HG03354 (cell line): ENCODE data around the gene EXOSC7.
A peak's percentile ranks its signal among the peaks of the same experiment; 100 is the strongest.
"Not testable (repeated sequence)": the region's sequence is repeated elsewhere in the genome, so short reads cannot be mapped to it uniquely, and the experiment has no call there.

Experiments used
- ATAC-seq: cut with Tn5 transposase; IDR thresholded peaks from one replicate; pipeline ENCODE4 v1.9.1; 2021; ENCODE audit warnings: mild to moderate bottlenecking; ENCODE audit not compliant: unreplicated experiment, poor library complexity, severe bottlenecking

EXOSC7 gene

GRCh38 chr3:44976002-44976815 is at the start of gene EXOSC7, which contains the start of gene ZDHHC3:
Gene EXOSC7 (plus strand): TSS chr3:44976244. CDS start chr3:44976278, 34 bp downstream.
Gene ZDHHC3 (minus strand): TSS chr3:44976174. CDS start chr3:44959436, 16,738 bp downstream.
- peak; percentile 83 for ATAC-seq

GRCh38 chr3:44926921-44927320 is 49.1 kb upstream of the EXOSC7 start:
- ATAC-seq = no peak

- no peak for ATAC-seq
Observed at GRCh38 chr3:44927371-44927770, 48.7 kb upstream of the EXOSC7 start.

- no peak for ATAC-seq
Observed at GRCh38 chr3:44929782-44930181, 46.3 kb upstream of the EXOSC7 start.

GRCh38 chr3:44930911-44931310 is 45.1 kb upstream of the EXOSC7 start:
- no peak for ATAC-seq

- no peak for ATAC-seq
Observed at GRCh38 chr3:44931791-44932190, 44.3 kb upstream of the EXOSC7 start.

- no peak for ATAC-seq
Observed at GRCh38 chr3:44932271-44932670, 43.8 kb upstream of the EXOSC7 start.

GRCh38 chr3:44932986-44933944 is 42.8 kb upstream of the EXOSC7 start:
- no peak for ATAC-seq

GRCh38 chr3:44939581-44940036 is 36.4 kb upstream of the EXOSC7 start:
- ATAC-seq = no peak

GRCh38 chr3:44942202-44942921 is 33.7 kb upstream of the EXOSC7 start:
- no peak for ATAC-seq

GRCh38 chr3:44948239-44948638 is 27.8 kb upstream of the EXOSC7 start:
- ATAC-seq = no peak

GRCh38 chr3:44949770-44950169 is 26.3 kb upstream of the EXOSC7 start:
- not testable (repeated sequence) for ATAC-seq

GRCh38 chr3:44950275-44950734 is 25.7 kb upstream of the EXOSC7 start:
- no peak for ATAC-seq

GRCh38 chr3:44952689-44953088 is 23.4 kb upstream of the EXOSC7 start:
- ATAC-seq = no peak

GRCh38 chr3:44954304-44954703 is 21.7 kb upstream of the EXOSC7 start:
- ATAC-seq = no peak

GRCh38 chr3:44954962-44955361 is 21.1 kb upstream of the EXOSC7 start:
- ATAC-seq = peak; percentile 62

- ATAC-seq = no peak
Observed at GRCh38 chr3:44955917-44956316, 20.1 kb upstream of the EXOSC7 start.

- no peak for ATAC-seq
Observed at GRCh38 chr3:44957986-44958385, 18.1 kb upstream of the EXOSC7 start.

- ATAC-seq = no peak
Observed at GRCh38 chr3:44958386-44958785, 17.7 kb upstream of the EXOSC7 start.
